Measurements from ENCODE around the gene ZNF485. TPM values are rescaled to one million over a fixed set of nuclear protein-coding genes. Genes with fewer than 3 reads are reported as not detected.

The ZNF485 gene
- total and polyA plus RNA-seq, 2 donors (not counting 1 experiment from before 2014, with no cell fraction given): 1.4 to 3.5 TPM

- no peak for TF ChIP-seq EZH2 (IDR thresholded peaks at IDR 0.05; ENCODE audit: low read length, missing control alignments)
- TF ChIP-seq CTCF (conservative IDR thresholded peaks at IDR 0.05 in 1 of 2, IDR thresholded peaks at IDR 0.05 in 1 of 2; ENCODE audit: low read depth in 1 of 2, low read length in 2 of 2): no peak
- no peaks in the 10 kb centered on the region for H4K20me1 ChIP-seq (ENCODE audit: control insufficient read depth, extremely low read depth, insufficient read depth, low read length)
- no peak for DNase-seq (ENCODE audit: low read depth in 2 of 2)
- peaks cover 7% of the 10 kb centered on the region for H3K27me3 ChIP-seq (ENCODE audit: control insufficient read depth, insufficient read depth, low read length)
- H3K9ac ChIP-seq (ENCODE audit: insufficient read depth, low read length): no peak overlapping the region
- no peaks in the 10 kb centered on the region for H3K79me2 ChIP-seq (ENCODE audit: control insufficient read depth, insufficient read depth, low read length)
- no peaks in the 10 kb centered on the region for H3K4me1 ChIP-seq (ENCODE audit: control insufficient read depth, extremely low read depth, insufficient read depth, low read length)
- no peak overlapping the region for H3K4me3 ChIP-seq (replicated peaks in 1 of 4; ENCODE audit: control extremely low read depth in 1 of 4, insufficient read depth in 1 of 4, low read depth in 3 of 4, low read length in 4 of 4)
- no peaks in the 10 kb centered on the region for H3K9me3 ChIP-seq (ENCODE audit: control insufficient read depth, insufficient read depth, low read depth, low read length)
- H3K4me2 ChIP-seq (ENCODE audit: extremely low read depth, insufficient read depth, low read length): no peak overlapping the region
- no peaks in the 10 kb centered on the region for H3K36me3 ChIP-seq (ENCODE audit: control insufficient read depth, insufficient read depth, low read length)
- H3K27ac ChIP-seq (ENCODE audit: insufficient read depth, low read length): no peak overlapping the region
- no peak overlapping the region for H2AFZ ChIP-seq (ENCODE audit: low read length)
Observed at GRCh38 chr10:43658227-43658626, 52.0 kb downstream of the ZNF485 start.

- no peak for TF ChIP-seq CTCF (conservative IDR thresholded peaks at IDR 0.05 in 1 of 2, IDR thresholded peaks at IDR 0.05 in 1 of 2; ENCODE audit: low read depth in 1 of 2, low read length in 2 of 2)
- TF ChIP-seq EZH2 (IDR thresholded peaks at IDR 0.05; ENCODE audit: low read length, missing control alignments): no peak
- Histone ChIP-seq H3K4me3 (replicated peaks in 1 of 4; ENCODE audit: control extremely low read depth in 1 of 4, insufficient read depth in 1 of 4, low read depth in 3 of 4, low read length in 4 of 4) (no peak overlapping the region), H3K27ac (ENCODE audit: insufficient read depth, low read length) (no peak overlapping the region), H4K20me1 (ENCODE audit: control insufficient read depth, extremely low read depth, insufficient read depth, low read length) (no peaks in the 10 kb centered on the region), H3K27me3 (ENCODE audit: control insufficient read depth, insufficient read depth, low read length) (peaks cover 8% of the 10 kb centered on the region), H3K9ac (ENCODE audit: insufficient read depth, low read length) (no peak overlapping the region), H3K36me3 (ENCODE audit: control insufficient read depth, insufficient read depth, low read length) (no peaks in the 10 kb centered on the region), H3K4me2 (ENCODE audit: extremely low read depth, insufficient read depth, low read length) (no peak overlapping the region), H3K4me1 (ENCODE audit: control insufficient read depth, extremely low read depth, insufficient read depth, low read length) (no peaks in the 10 kb centered on the region), H3K9me3 (ENCODE audit: control insufficient read depth, insufficient read depth, low read depth, low read length) (no peaks in the 10 kb centered on the region), H3K79me2 (ENCODE audit: control insufficient read depth, insufficient read depth, low read length) (no peaks in the 10 kb centered on the region), H2AFZ (ENCODE audit: low read length) (no peak overlapping the region)
- DNase-seq (ENCODE audit: low read depth in 2 of 2): peak in 1 of 2 donors; percentile 28
Observed at GRCh38 chr10:43665054-43665453, 58.8 kb downstream of the ZNF485 start.

GRCh38 chr10:43666552-43666951 is 60.3 kb downstream of the ZNF485 start:
- H3K4me1 ChIP-seq (ENCODE audit: control insufficient read depth, extremely low read depth, insufficient read depth, low read length): no peaks in the 10 kb centered on the region
- no peak overlapping the region for H3K4me2 ChIP-seq (ENCODE audit: extremely low read depth, insufficient read depth, low read length)
- H3K4me3 ChIP-seq (replicated peaks in 1 of 4; ENCODE audit: control extremely low read depth in 1 of 4, insufficient read depth in 1 of 4, low read depth in 3 of 4, low read length in 4 of 4): no peak overlapping the region
- H4K20me1 ChIP-seq (ENCODE audit: control insufficient read depth, extremely low read depth, insufficient read depth, low read length): no peaks in the 10 kb centered on the region
- H3K9ac ChIP-seq (ENCODE audit: insufficient read depth, low read length): no peak overlapping the region
- peaks cover 8% of the 10 kb centered on the region for H3K27me3 ChIP-seq (ENCODE audit: control insufficient read depth, insufficient read depth, low read length)
- H3K36me3 ChIP-seq (ENCODE audit: control insufficient read depth, insufficient read depth, low read length): no peaks in the 10 kb centered on the region
- DNase-seq (ENCODE audit: low read depth in 2 of 2): no peak
- H3K9me3 ChIP-seq (ENCODE audit: control insufficient read depth, insufficient read depth, low read depth, low read length): no peaks in the 10 kb centered on the region
- no peak overlapping the region for H3K27ac ChIP-seq (ENCODE audit: insufficient read depth, low read length)
- TF ChIP-seq EZH2 (IDR thresholded peaks at IDR 0.05; ENCODE audit: low read length, missing control alignments) (no peak), CTCF (conservative IDR thresholded peaks at IDR 0.05 in 1 of 2, IDR thresholded peaks at IDR 0.05 in 1 of 2; ENCODE audit: low read depth in 1 of 2, low read length in 2 of 2) (no peak)
- no peak overlapping the region for H2AFZ ChIP-seq (ENCODE audit: low read length)
- H3K79me2 ChIP-seq (ENCODE audit: control insufficient read depth, insufficient read depth, low read length): no peaks in the 10 kb centered on the region

Data from fibroblast of lung (primary cell).